ENCODE data around the gene VARS2. TPM values are rescaled to one million over a fixed set of nuclear protein-coding genes. Genes with fewer than 3 reads are reported as not detected.

Gene VARS2
- total RNA-seq, 1 experiment from 2014 or later = 68.2 TPM

DNA sequence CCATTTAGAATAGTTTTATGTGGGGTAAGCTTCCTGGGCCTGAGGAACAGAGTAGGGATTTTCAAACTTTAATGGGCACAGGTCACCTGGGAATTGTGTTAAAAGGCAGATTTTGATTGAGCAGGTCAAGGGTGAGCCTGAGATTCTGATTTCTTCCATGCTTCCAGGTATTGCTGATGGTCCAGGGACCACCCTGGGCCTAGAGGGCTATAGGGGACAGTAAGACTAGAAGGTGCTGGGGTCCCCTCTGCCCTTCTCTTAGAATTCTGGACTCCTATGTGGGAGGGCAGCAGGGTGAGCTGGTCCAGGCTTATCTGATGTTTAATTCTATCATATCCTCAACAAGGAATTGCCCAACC, 27.2 kb upstream of the VARS2 start:
- H2AFZ ChIP-seq (ENCODE audit: low read length) = no peak overlapping the region
- H2BK120ac ChIP-seq (ENCODE audit: low read depth, low read length, poor library complexity, severe bottlenecking) = no peak overlapping the region
- H3K4me2 ChIP-seq (ENCODE audit: insufficient read depth, insufficient read length, low read length) = peak overlapping the region; percentile 42
- H3K79me2 ChIP-seq (ENCODE audit: insufficient read depth, low read length) = peaks cover 18% of the 10 kb centered on the region; the same call in 1 of the 2 replicates
- H3K9ac ChIP-seq (ENCODE audit: extremely low read depth, insufficient read length, low read length) = no peak overlapping the region
- Mint-ChIP-seq H3K27me3 (ENCODE audit: low read depth) (no peaks in the 10 kb centered on the region; the same call in 1 of the 2 replicates), H3K9me3 (no peaks in the 10 kb centered on the region), H3K4me3 (peak overlapping the region; percentile 72 to 90), H3K36me3 (ENCODE audit: insufficient read depth in 1 of 3, low read depth in 3 of 3) (peaks cover 22 to 52% (median 42%) of the 10 kb centered on the region in 3 experiments), H3K4me1 (peaks cover 63 to 65% of the 10 kb centered on the region in 2 experiments), H3K27ac (peak overlapping the region; percentile 95 to 99 (median 98))
- no peak overlapping the region for H2AK5ac ChIP-seq (ENCODE audit: insufficient read length, low read length)
- H3K4me1 ChIP-seq (ENCODE audit: insufficient read depth, low read length) = peaks cover 4% of the 10 kb centered on the region; the same call in 1 of the 2 replicates
- no peak overlapping the region for H4K91ac ChIP-seq (ENCODE audit: insufficient read length, low read depth, low read length)
- H3K14ac ChIP-seq (ENCODE audit: insufficient read depth, low read length) = no peak overlapping the region
- no peaks in the 10 kb centered on the region for H3K9me3 ChIP-seq (ENCODE audit: control insufficient read depth, low read depth, low read length)
- no peak overlapping the region for H3K23ac ChIP-seq (ENCODE audit: insufficient read length, low read depth, low read length)
- H3T11ph ChIP-seq (ENCODE audit: low read length) = no peak overlapping the region
- no peak overlapping the region for H3K27ac ChIP-seq (ENCODE audit: insufficient read length, low read depth, low read length)
- H3K27me3 ChIP-seq (ENCODE audit: insufficient read depth, low read length) = no peaks in the 10 kb centered on the region
- H2BK12ac ChIP-seq (ENCODE audit: insufficient read length, low read depth, low read length) = no peak overlapping the region
- TF ChIP-seq, protein P1, sequence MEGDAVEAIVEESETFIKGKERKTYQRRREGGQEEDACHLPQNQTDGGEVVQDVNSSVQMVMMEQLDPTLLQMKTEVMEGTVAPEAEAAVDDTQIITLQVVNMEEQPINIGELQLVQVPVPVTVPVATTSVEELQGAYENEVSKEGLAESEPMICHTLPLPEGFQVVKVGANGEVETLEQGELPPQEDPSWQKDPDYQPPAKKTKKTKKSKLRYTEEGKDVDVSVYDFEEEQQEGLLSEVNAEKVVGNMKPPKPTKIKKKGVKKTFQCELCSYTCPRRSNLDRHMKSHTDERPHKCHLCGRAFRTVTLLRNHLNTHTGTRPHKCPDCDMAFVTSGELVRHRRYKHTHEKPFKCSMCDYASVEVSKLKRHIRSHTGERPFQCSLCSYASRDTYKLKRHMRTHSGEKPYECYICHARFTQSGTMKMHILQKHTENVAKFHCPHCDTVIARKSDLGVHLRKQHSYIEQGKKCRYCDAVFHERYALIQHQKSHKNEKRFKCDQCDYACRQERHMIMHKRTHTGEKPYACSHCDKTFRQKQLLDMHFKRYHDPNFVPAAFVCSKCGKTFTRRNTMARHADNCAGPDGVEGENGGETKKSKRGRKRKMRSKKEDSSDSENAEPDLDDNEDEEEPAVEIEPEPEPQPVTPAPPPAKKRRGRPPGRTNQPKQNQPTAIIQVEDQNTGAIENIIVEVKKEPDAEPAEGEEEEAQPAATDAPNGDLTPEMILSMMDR (conservative IDR thresholded peaks at IDR 0.05) = no peak
- no peak overlapping the region for H2BK15ac ChIP-seq (ENCODE audit: low read depth, low read length)
- no peak overlapping the region for H2BK20ac ChIP-seq (ENCODE audit: low read depth, low read length, poor library complexity, severe bottlenecking)
- H3K56ac ChIP-seq (ENCODE audit: insufficient read length, low read depth, low read length) = no peak overlapping the region
- H4K8ac ChIP-seq (replicated peaks; ENCODE audit: insufficient read length, low read depth, low read length) = no peak overlapping the region
- H3K18ac ChIP-seq (ENCODE audit: insufficient read length, low read depth, low read length) = no peak overlapping the region
- H3K79me1 ChIP-seq (ENCODE audit: insufficient read depth, low read depth, low read length, poor library complexity, severe bottlenecking) = peaks cover 7% of the 10 kb centered on the region
- H3K4ac ChIP-seq (ENCODE audit: low read depth, low read length) = no peak overlapping the region
- no peaks in the 10 kb centered on the region for H4K20me1 ChIP-seq (ENCODE audit: control insufficient read depth, insufficient read depth, insufficient read length)
- H3K23me2 ChIP-seq (ENCODE audit: insufficient read length, low read depth, low read length, poor library complexity, severe bottlenecking) = peaks cover 26% of the 10 kb centered on the region
- no peak overlapping the region for H2BK5ac ChIP-seq (ENCODE audit: insufficient read length, low read length)
- no peak overlapping the region for H4K5ac ChIP-seq (ENCODE audit: insufficient read length, low read depth, low read length)
- DNase-seq = no peak
